HG03064 (cell line): Measurements from ENCODE around the gene PAPOLA.
"Not testable (repeated sequence)": the region's sequence is repeated elsewhere in the genome, so short reads cannot be mapped to it uniquely, and the experiment has no call there.

ENCODE experiments used
- ATAC-seq: cut with Tn5 transposase; IDR thresholded peaks from one replicate; pipeline ENCODE4 v1.9.1; 2021; ENCODE audit warnings: low read depth; ENCODE audit not compliant: unreplicated experiment

Gene PAPOLA

DNA sequence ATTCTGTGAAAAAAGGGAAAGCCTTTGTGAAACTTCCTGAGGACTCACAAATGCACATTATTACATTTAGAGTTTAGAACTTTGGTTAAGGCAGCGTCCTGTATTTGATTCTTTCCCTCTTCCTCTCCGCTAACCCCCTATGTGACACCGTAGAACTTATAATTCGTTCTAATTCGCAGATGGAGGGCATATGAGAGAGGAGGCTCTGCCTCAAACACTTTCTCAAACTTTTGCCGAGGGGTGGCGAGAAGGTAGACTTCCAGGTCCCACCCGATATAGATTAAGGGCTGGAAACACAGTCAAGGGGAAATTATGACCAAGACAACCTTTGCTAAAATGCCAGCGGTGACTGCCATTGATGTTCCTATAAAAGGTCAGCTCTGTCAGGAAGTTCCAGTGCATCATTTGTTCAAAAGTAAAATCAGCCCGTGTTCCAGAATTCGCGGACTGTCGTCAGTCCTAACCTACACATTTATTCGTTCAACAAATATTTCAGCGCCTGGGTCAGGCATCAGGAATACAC is 904 bp upstream of the PAPOLA start:
- ATAC-seq, result peak; percentile 0

DNA sequence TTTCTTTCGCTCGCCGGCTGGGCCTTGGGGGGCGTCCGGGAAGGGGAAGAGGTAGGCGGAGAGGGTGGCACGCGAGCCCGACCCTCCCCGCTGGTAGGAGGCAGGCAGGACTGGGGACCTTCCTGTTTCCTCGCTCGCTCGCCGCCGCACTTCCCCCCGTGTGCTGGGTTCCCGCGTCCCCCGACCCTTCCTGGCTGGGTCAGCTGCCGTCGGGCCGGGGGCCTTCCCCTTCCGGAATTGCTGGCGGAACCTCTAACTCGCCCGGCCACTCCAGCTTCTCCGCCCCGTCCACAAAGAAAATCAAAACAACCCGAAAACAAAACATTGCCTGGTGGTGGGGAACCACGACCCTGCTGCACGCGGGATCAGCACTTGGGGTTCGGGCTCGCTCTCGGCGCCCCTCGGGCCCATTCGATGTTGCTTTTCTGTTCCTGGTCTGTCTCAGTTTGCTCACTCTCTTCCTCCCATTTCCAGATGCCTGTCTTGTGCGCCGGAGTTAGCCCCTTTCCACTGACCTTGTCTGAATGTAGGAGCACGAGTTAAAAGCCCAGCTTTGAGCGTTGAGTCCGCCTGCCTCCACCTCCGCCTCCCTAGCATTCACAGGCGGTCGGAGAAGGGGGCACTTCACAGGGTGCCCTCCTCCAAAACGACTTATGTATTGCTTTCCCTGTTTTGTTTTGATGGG is 581 bp downstream of the PAPOLA start:
- peak; percentile 37 for ATAC-seq

DNA sequence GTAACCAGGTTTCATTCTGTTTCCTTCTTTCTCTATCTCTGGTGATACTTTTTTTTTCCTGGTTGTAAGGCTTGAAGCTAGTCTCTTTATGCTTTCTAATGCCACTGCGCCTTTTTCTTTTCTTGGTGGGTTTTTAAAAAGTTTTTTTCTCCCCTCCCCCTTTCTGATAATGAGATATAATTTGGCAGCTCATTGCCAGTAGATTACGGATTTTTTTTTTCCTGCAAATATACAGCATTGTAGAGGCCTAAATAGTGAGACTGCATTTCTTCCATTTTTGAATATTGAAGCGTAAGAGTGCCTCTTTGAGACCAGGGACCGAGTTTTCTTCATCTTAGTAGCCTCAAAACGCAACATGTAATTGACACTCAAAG is 1.1 kb downstream of the PAPOLA start:
- ATAC-seq, result no peak

DNA sequence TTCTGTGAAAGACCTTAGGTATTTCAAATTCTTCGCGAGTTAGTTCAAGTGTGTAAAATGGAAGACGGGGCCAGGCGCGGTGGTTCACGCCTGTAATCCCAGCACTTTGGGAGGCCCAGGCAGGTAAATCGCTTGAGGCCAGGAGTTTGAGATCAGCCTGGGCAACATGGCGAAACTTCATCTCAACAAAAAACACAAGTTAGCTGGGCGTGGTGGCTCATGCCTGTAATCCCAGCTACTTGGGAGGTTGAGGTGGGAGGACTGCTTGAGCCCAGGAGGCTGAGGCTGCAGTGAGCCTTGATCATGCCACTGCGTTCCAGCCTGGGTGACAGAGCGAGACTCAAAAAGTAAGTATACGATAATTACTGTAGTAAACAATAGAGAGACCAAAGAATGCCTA is 2.2 kb downstream of the PAPOLA start:
- not testable (repeated sequence) for ATAC-seq

DNA sequence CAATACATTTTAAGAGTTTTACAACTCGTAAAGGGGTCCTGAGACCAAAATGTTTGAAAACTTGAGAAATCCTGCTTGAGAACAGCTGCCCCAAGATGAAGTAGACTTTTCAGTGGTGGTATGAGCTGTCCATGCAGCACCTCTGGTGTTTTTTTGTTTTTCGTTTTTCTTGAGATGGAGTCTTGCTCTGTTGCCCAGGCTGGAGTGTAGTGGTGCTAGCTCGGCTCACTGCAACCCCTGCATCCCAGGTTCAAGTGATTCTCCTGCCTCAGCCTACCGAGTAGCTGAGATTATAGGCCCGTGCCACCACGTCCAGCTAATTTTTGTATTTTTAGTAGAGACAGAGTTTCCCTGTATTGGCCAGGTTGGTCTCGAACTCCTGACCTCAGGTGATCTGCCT is 5.5 kb downstream of the PAPOLA start:
- ATAC-seq, result no peak

DNA sequence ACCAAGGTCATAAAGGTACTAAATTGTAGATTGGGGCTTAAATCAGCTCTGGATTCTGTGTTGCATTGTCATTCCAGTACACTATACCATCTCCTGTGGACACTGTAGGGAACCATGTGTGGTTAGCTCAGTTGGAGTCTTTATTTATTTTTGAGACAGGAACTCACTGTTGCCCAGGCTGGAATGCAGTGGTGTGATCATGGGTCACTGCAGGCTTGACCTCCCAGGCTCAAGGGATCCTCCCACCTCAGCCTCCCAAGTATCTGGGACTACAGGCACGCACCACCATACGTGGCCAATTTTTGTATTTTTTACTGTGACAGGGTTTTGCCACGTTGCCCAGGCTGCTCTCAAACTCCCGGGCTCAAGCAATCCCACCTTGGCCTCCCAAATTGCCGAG is 6.7 kb downstream of the PAPOLA start:
- ATAC-seq, result no peak

DNA sequence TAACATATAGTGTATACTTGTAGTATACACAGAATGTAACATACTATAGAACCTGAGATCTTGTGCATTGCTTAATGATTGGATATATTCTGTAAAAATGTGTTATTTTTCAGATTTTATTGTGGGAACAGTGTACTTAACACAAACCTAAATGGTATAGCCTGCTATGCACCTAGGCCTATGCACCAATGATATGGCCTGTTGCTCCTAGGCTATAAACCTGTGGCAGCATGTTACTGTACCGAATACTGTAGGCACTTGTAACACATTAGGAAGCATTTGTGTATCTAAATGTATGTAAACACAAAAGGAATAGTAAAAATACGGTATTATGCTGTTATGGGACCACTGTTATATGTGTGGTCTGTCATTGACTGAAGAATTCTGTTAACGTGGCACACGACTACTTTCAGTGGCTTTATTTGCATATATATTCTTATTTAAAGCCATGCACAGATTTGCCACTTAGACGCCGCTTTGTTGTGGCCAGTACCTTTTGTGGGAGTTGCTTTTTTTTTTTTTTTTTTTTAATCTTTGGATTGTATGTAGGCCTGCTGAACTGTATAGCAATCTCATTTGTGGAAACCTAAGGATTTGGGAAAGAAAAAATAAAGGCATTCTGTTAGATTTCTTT is 7.4 kb downstream of the PAPOLA start:
- ATAC-seq, result no peak

DNA sequence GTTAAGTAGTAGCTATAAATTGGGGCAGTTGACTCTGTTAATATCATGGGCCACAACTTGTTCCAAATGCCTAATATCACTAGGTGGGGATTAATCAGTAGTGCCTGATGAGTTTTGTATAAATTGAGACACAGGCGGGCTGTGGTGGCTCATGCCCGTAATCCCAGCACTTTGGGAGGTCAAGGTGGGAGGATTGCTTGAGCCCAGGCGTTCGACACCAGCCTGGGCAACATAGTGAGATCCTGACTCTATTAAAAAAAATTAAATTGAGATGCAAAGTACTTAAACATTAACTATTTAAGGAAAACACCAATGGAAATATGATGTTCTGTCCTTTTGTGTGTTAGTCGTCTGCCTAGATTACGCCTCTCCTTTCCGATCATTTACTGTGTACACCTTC is 9.0 kb downstream of the PAPOLA start:
- no peak for ATAC-seq

DNA sequence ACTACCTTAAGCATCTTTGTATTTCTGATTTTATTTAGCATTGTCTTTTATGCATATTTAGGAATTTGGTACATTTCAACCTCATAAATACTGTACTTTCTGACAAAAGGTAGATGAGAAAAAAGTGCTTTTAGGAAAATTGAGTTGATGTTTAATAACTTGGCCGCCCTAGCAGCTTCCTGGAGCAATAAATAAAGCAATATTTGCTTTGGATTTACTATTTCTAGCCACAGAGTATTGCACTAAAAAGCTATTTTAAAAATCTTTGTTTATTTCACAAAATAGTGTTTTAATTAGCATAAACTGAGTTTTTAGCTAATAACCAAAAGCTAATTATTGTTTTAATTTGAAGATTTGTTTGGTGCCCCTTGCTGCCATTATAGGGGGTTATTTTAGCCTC is 9.5 kb downstream of the PAPOLA start:
- no peak for ATAC-seq

DNA sequence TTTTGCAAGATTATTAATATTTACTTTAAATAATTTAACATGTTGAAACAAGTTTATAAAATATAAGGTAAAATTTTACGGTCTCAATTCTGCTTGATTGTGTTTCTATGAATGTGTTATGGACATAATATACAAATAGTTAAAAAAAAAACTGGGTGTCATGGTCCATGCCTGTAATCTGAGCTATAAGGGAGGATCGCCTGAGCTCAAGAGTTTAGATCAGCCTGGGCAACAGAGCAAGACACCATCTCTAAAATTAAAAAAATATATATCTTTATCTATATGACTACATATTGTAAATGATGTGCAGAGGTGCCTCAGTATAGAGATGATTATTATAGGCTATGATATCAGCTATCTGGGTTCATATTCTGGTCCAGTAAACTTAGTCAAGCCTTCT is 9.9 kb downstream of the PAPOLA start:
- ATAC-seq, result no peak

DNA sequence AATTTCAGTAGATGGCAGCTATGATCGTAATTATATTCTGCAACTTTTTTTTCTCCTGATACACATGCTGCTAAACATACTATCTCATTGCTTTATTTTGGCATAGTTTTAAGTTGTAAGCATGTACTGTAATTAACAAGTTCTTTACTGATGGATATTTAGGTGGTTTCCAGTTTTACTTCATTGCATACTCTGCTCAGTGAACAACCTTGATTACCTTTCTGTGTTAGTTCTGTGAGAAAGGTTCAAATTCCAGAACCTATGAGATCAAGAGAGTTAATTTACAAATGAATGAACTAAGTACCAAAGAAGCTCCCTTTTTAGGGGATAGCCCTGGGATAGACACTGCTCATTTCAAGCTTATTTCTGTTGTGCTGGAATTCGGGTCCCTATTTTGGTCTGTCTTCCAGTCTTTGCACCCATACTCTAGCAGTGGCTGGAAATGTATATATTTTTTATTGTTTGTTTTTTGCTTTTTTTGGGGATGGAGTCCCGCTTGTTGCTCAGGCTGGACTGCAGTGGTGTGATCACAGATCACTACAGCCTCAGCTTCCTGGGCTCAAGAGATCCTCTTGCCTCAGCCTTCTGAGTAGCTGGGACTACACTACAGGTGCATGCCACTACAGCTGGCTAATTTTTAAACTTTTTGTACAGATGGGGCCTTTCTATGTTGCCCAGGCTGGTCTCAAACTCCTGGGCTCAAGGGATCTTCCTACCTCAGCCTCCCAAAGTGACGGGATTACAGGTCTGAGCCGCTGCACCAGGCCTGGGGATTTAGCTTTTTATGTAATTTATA is 10.6 kb downstream of the PAPOLA start:
- no peak for ATAC-seq

DNA sequence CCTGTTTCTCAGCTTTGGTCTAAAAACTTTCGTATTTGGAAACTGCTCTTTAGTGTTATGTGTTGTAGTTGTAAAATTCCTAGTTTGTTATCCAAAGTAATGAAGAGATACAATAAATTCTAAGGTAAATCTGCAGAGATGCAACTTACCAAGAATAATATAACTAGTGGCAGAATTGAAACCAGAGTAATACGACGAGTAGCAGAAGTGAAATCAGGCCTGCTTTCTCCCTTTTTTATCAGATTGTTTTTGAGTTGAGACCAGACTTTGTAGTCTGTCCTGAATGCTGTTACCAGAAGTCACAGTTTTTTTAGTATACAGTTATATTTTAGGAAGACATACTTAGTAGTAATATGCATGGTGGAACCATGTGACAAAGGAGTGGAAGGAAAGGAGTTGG is 12.5 kb downstream of the PAPOLA start:
- ATAC-seq, result peak; percentile 56

DNA sequence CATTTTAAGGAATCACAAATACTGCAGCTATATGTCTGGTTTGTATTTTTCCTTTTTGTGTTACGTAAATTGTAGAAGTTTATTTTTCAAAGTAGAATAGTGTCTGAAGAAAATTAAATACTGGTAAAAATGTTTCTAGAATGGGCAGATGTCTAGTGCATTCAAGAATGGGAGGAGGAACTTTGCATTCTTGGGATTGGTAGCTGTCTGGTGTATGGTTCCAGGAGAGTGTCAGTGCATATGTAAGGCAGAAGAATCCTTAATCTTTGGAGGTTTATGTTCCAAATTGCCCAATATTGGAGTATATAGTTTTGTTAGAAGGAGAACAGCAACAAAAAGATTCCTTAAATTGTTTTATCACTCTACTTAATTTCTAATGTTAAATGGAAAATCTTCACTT is 13.5 kb downstream of the PAPOLA start:
- no peak for ATAC-seq

DNA sequence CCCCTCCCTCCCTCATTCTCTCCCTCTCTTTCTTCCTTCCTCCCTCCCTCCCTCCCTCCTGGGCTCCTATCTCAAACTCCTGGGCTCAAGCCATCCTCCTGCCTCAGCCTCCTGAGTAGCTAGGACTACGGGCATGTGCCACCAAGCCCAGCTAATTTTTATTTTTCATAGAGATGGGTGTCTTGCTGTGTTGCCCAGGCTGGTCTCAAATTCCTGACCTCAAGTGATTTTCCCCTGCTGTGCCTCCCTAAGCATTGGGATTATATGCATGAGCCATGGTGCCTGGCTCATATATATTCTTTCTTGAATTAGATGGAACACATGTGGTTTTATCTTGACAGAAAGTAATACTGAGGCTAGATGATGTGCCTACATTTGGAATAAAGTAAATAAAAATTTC is 14.2 kb downstream of the PAPOLA start:
- no peak for ATAC-seq

DNA sequence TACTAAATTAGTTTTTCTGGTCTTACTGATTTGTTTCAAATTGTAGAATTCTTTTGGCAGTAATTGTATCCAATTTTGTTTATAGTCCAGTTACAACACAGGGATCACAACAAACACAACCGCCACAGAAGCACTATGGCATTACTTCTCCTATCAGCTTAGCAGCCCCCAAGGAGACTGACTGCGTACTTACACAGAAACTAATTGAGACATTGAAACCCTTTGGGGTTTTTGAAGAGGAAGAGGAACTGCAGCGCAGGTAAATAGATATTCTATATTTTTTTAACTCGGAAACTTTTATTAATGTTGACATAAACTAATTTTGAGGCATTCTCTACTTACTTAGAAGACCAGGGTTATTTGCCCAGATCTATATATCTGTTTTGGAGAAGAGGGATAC is 17.8 kb downstream of the PAPOLA start:
- ATAC-seq, result no peak

DNA sequence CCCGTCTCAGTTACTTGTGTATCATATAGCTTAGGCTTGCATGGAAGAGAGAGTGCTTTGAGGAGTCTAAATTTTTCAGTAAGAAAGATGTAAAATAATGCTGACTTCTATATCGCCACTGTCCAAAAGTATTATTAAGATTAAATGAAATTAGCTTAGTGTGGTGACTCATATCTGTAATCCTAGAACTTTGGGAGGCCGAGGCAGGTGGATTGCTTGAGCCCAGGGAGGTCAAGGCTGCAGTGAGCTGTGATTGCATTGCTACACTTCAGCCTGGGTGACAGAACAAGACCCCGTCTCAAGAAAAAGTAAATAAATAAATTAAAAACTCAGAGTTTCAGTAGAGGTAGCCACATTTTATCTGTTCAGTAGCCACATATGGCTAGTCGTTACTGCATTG is 23.3 kb downstream of the PAPOLA start:
- no peak for ATAC-seq

DNA sequence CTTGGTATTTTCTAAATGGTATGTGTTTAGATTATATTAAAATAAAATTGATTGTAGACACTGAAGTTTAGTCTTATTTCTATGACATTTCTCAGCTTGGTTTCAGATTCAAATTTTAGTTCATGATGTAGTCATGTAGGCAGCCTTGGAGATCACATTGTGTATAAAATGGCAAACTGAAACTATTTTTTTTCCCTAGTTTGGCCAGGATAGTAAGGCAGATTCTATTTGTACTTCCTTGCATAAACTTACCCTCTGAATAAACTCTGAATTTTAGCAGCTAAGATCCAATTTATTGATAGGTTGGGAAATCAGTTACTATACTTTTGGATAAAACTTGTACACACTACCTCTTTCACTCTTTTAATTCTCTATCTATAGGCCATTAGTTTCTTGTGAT is 30.4 kb downstream of the PAPOLA start:
- ATAC-seq, result no peak

DNA sequence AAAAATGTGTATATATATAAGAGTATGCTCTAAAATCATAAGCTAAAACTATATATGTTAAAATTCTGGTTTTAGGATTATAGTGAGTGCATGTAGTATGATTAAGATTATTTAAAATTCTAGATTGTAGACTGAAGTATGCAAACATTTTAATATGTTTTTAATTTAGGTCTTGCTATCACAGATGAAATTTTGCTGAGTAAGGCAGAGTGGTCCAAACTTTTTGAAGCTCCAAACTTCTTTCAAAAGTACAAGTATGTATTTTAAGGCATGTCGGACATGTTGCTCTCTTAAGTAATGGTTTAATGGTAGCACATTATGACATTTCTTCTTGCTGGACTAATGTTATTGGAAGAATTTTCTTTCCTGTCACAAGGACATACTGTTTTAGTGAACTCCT is 34.6 kb downstream of the PAPOLA start:
- ATAC-seq, result no peak

DNA sequence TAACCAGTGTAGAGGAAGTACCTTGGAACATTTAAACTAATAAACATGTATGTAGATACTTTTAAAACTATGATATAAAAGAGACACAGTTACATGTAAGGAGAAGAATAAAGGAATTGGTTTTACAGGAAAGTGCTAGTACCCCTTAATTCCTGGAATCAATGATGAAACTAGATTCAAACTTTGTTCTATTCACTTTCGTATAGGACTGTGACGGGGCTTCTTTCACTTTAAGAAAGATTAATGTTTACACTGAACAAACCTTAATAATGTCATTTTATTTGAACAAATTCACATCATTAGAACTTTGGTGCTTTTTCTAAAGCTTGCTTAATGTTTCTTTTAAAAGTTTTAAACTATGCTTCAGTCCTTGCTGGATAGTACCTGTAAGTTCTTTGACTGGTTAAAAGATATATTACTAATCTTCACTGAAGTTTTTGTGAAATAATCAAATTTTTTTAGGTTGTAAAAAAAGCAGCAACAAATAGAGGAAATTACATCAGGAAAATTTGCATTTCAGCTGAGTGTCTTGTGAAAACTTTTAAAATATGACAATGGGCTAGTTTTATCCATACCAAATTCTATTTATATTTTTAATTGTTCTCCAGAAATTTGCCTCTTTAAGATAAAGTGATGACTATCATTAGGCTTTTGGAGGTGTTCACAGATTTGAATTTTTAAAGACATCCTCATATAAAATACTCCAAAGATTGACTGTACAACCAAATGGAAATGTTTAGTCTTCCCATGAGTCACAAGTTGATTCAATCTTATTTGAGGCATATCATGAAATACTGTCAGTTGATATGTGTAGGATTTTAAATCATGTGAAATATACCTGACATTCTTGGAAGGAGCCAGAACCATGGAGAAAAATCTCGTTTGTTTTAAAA is 36.2 kb downstream of the PAPOLA start:
- no peak for ATAC-seq

DNA sequence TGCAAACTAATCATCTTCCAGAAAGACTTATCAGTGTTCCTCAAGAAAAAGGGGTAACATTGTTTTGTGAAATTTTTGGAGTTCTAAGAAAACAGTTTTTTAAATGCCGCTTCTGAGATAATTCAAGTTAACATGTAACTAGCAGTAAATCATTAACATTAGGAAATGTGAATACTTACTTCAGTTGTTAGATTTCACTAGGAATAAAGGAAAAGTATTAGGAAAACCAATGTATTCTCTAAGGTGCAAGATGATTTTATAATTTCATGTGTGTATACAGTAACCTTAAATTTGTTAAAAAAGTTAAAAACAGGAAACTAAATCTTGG is 36.8 kb downstream of the PAPOLA start:
- no peak for ATAC-seq
